Body of pancreas (tissue), 4 donors: ENCODE results near the gene KIFC3. TPM values are rescaled to one million over a fixed set of nuclear protein-coding genes. Genes with fewer than 3 reads are reported as not detected.
"Not testable (repeated sequence)": the region's sequence is repeated elsewhere in the genome, so short reads cannot be mapped to it uniquely, and the experiment has no call there.

Experiments used
- ATAC-seq: fragments of 150-250 bp; one replicate; pipeline ENCODE4 v1.9.1; 2016
- DNase-seq, 4 donors: peaks; one replicate each; pipeline ENCODE4 v3.0.0-alpha.2; 2019
- H3K27ac ChIP-seq, 4 donors: fragments of 200-600 bp; sonication (generic); 1 replicate in 3 of 4; 2 replicates in 1 of 4; pipeline versions ENCODE4 v1.5.1 to v1.6.1; 2016 to 2019; ENCODE audit warnings: mild to moderate bottlenecking in 1 of 4, mixed read lengths in 1 of 4, moderate library complexity in 1 of 4
- H3K27me3 ChIP-seq, 2 donors: fragments of 200-600 bp; sonication (generic); one replicate each; pipeline ENCODE4 v1.6.0; 2016; ENCODE audit warnings: mild to moderate bottlenecking in 1 of 2
- H3K36me3 ChIP-seq, 2 donors: fragments of 200-600 bp; sonication (generic); replicated peaks in 1 of 2; 2 replicates each; pipeline ENCODE4 v1.5.1; 2016; ENCODE audit warnings: low read depth in 2 of 2; ENCODE audit not compliant: insufficient read depth in 1 of 2
- H3K4me1 ChIP-seq: fragments of 200-600 bp; sonication (generic); one replicate; pipeline ENCODE4 v1.6.0; 2016
- H3K4me3 ChIP-seq, 2 donors: fragments of 200-600 bp; sonication (generic); 1 replicate in 1 of 2; 2 replicates in 1 of 2; pipeline ENCODE4 v1.5.1; 2016 to 2019
- H3K9me3 ChIP-seq, 3 donors: fragments of 200-600 bp; sonication (generic); 1 replicate in 2 of 3; 2 replicates in 1 of 3; pipeline ENCODE4 v1.5.1; 2016
- POLR2A ChIP-seq, 3 donors: fragments of 450-650 bp; IDR thresholded peaks; one replicate each; pipeline ENCODE4 v1.6.1; 2016; ENCODE audit warnings: antibody characterized with exemption in 3 of 3, mild to moderate bottlenecking in 2 of 3
- WGBS, 2 donors: methylation state at CpG; one replicate each; pipeline ENCODE4 v1.1.5; 2017; 5-methylcytosine and 5-hydroxymethylcytosine counted together
- intact Hi-C: fragments of 100-400 bp; cut with DNase I; formaldehyde crosslinking; loops from one replicate; pipeline ENCODE4 v1.15.1; 2023
- total RNA-seq, 2 donors: library from RNA; depleted of rRNA; stranded (reverse); fragments of >200 nt; gene quantifications; one replicate each; pipeline ENCODE4 v1.1.0, GENCODE V29; 2016
- TF ChIP-seq, protein P1 (sequence below), 7 experiments: fragments of 450-650 bp in 4 of 7; fragments of 200-600 bp in 3 of 7; sonication (generic) in 3 of 7; IDR thresholded peaks; one replicate each; pipeline ENCODE4 v1.5.1; 2016 to 2019; ENCODE audit warnings: antibody characterized with exemption in 7 of 7

Gene KIFC3
- total RNA-seq, 2 donors from 2014 or later, result 120 to 205 TPM

DNA sequence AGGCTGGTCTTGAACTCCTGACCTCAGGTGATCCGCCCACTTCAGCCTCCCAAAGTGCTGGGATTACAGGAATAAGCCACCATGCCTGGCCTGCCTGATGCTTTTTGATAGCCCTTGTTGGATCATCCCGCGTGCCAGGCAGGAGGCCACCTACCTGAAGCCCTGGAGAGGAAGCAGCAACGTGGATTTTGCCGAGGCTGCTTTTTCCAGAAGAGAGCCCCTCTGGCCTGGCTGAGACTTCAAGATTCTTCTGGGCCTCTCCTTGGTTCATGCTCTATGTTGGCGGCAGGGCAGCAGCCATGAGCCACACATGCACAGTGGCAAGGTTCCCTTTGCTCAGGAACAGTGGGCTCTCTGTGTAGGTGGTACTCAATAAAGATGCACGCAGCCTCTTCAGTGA, 55.2 kb downstream of the KIFC3 start:
- TF ChIP-seq, protein P1, sequence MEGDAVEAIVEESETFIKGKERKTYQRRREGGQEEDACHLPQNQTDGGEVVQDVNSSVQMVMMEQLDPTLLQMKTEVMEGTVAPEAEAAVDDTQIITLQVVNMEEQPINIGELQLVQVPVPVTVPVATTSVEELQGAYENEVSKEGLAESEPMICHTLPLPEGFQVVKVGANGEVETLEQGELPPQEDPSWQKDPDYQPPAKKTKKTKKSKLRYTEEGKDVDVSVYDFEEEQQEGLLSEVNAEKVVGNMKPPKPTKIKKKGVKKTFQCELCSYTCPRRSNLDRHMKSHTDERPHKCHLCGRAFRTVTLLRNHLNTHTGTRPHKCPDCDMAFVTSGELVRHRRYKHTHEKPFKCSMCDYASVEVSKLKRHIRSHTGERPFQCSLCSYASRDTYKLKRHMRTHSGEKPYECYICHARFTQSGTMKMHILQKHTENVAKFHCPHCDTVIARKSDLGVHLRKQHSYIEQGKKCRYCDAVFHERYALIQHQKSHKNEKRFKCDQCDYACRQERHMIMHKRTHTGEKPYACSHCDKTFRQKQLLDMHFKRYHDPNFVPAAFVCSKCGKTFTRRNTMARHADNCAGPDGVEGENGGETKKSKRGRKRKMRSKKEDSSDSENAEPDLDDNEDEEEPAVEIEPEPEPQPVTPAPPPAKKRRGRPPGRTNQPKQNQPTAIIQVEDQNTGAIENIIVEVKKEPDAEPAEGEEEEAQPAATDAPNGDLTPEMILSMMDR (IDR thresholded peaks at IDR 0.05), result no peak
- TF ChIP-seq POLR2A (IDR thresholded peaks at IDR 0.05), result no peak
- no peaks in the 10 kb centered on the region for H3K36me3 ChIP-seq
- 84 to 95% methylated on average over 6 to 7 of the region's 7 CpGs for WGBS, 2 donors

DNA sequence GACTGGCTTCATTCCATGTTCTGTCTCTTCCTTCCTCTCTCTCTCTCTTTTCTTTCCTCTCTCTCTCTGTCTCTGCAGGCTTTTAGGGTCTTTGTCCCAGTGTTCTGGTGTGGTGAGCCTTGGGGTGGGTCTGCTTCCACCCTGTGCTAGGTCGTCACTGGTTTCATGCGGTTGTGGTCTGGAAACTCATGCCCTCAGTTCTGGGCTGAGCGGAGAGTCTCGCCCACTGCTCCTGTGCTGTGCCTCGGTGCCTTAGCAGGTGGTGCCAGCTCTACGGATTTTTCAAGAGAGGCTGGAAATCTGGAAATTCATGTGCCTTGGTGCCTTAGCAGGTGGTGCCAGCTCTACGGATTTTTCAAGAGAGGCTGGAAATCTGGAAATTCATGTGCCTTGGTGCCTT, 56.0 kb downstream of the KIFC3 start:
- H3K27me3 ChIP-seq, H3K4me1 ChIP-seq, intact Hi-C loops, H3K36me3 ChIP-seq, H3K4me3 ChIP-seq, H3K27ac ChIP-seq, DNase-seq, H3K9me3 ChIP-seq, ATAC-seq: not testable (repeated sequence)
- WGBS, 2 donors, result 86 to 92% methylated on average over 4 to 7 of the region's 7 CpGs

More for the DNA sequence above, 55.2 kb downstream of the KIFC3 start:
- H3K27ac ChIP-seq, result no peak overlapping the region
- ATAC-seq, result no peak
- no peaks in the 10 kb centered on the region for H3K4me1 ChIP-seq
- no peak overlapping the region for H3K4me3 ChIP-seq
- H3K9me3 ChIP-seq, result no peaks in the 10 kb centered on the region
- intact Hi-C loops, result no loop called here
- H3K27me3 ChIP-seq, result no peaks in the 10 kb centered on the region
- no peak for DNase-seq

DNA sequence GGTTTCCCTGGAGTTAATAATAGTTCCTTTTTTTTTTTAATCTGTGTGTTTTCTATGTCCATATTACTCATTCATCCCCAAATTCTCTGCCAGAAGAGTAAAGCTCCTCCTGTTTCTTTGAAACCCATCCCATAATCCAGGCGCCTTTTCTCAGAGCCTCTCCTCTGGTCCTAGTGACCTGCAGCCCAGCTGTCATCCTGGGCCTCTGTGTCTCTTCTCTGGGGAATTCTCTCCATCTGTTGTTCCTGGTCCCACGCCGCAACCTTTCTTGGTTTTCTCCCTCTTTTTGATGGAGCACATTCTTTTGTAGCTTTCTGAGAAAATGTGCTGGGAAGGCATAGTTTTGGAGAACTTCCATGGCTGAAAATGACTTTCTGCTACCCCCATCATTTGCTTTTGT, 56.5 kb downstream of the KIFC3 start:
- no peaks in the 10 kb centered on the region for H3K4me1 ChIP-seq
- H3K9me3 ChIP-seq, result no peaks in the 10 kb centered on the region
- no peak for DNase-seq
- no peaks in the 10 kb centered on the region for H3K27me3 ChIP-seq
- WGBS, 2 donors, result 96 to 100% methylated on average over 3 of the region's 3 CpGs
- no peak overlapping the region for H3K27ac ChIP-seq
- no peak for ATAC-seq
- H3K4me3 ChIP-seq, result no peak overlapping the region
- H3K36me3 ChIP-seq, result no peaks in the 10 kb centered on the region
- intact Hi-C loops, result no loop called here
- no peak for TF ChIP-seq POLR2A (IDR thresholded peaks at IDR 0.05)
- TF ChIP-seq, protein P1 (IDR thresholded peaks at IDR 0.05), result no peak

DNA sequence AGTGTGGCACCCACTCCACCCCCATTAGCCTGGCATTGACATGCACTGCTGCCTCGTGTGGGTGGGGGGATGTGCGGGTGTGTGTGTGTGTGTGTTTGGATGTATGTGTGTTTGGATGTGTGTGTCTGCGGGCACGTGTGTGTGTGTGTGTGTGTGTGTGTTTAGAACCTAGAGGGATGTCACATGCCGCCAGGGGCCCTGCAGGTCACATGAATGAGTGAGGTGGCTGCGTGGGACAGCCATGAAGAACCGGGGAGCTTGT, 57.7 kb downstream of the KIFC3 start:
- intact Hi-C loops, result no loop called here
- TF ChIP-seq POLR2A (IDR thresholded peaks at IDR 0.05), result no peak
- TF ChIP-seq, protein P1 (IDR thresholded peaks at IDR 0.05), result no peak
- Histone ChIP-seq H3K27ac (no peak overlapping the region), H3K9me3 (no peaks in the 10 kb centered on the region), H3K4me1 (no peaks in the 10 kb centered on the region), H3K27me3 (no peaks in the 10 kb centered on the region), H3K4me3 (no peak overlapping the region), H3K36me3 (no peaks in the 10 kb centered on the region)
- WGBS, 2 donors, result 91 to 92% methylated on average over 4 to 6 of the region's 7 CpGs
- DNase-seq (no peak), ATAC-seq (no peak)

DNA sequence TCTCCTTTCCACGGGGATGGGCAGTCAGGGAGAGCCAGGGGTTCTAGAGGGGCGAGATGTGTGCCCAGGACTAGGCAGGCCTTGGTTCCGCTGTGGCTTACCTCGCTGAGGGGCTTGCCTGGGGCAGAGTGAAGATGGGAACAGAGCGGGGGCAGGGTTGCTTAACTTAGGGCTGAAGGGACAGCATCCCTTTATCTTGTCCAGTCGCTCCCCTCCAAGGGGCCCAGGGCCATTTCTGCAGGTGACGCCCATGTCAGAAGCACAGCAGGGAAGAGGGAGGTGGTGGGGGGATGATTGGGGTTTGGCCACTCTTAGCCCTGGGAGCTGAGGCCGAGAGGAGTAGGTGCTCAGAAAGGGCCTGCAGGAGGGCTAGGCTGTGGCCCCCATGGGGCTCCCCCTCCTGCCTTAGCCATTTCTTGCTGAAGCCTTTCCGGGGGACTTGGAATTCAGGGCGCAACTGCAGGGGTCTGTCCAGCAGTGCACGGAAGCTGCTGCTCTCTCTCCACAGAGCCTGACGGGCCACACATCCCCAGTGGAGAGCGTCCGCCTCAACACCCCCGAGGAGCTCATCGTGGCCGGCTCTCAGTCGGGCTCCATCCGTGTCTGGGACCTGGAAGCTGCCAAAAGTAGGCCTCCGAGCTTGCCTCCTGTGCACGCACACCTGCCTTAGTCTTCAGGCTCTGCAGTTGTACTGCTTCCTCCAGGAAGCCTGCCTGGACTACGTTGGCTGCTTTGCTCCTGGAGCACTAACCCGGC, 58.2 kb downstream of the KIFC3 start:
- ATAC-seq, result no peak
- Histone ChIP-seq H3K4me3 (no peak overlapping the region), H3K27ac (no peak overlapping the region), H3K9me3 (no peaks in the 10 kb centered on the region), H3K4me1 (no peaks in the 10 kb centered on the region), H3K36me3 (no peaks in the 10 kb centered on the region), H3K27me3 (no peaks in the 10 kb centered on the region)
- 86 to 95% methylated on average over 12 to 23 of the region's 23 CpGs for WGBS, 2 donors
- no peak for TF ChIP-seq POLR2A (IDR thresholded peaks at IDR 0.05)
- TF ChIP-seq, protein P1 (IDR thresholded peaks at IDR 0.05), result no peak
- intact Hi-C loops, result no loop called here
- DNase-seq, result no peak
